HepG2 (cell line): ENCODE measurements around the gene JAG1. TPM values are rescaled to one million over a fixed set of nuclear protein-coding genes. Genes with fewer than 3 reads are reported as not detected.

Experiments used
- EED ChIP-seq: sonication (generic); formaldehyde crosslinking; IDR thresholded peaks from 2 replicates; pipeline ENCODE4 v1.5.0; 2020; ENCODE audit warnings: mild to moderate bottlenecking, missing genetic modification reagents
- JARID2 ChIP-seq: sonication (generic); formaldehyde crosslinking; IDR thresholded peaks from 2 replicates; pipeline ENCODE4 v1.8.1; 2023; ENCODE audit warnings: missing genetic modification reagents, inconsistent platforms; ENCODE audit not compliant: insufficient replicate concordance
- KLF9 ChIP-seq: IDR thresholded peaks from 2 replicates; pipeline ENCODE4 v1.6.1; 2016; ENCODE audit warnings: low read depth
- MED8 ChIP-seq: sonication (generic); formaldehyde crosslinking; IDR thresholded peaks from 2 replicates; pipeline ENCODE4 v1.8.1; 2023; ENCODE audit warnings: mild to moderate bottlenecking, missing genetic modification reagents; ENCODE audit not compliant: insufficient replicate concordance
- MIXL1 ChIP-seq: IDR thresholded peaks from 2 replicates; pipeline ENCODE4 v1.6.1; 2016
- RXRB ChIP-seq: IDR thresholded peaks from 2 replicates; pipeline ENCODE4 v1.6.1; 2016; ENCODE audit warnings: borderline replicate concordance, missing genetic modification reagents, missing compliant biosample characterization
- ZNF124 ChIP-seq: sonication (generic); formaldehyde crosslinking; IDR thresholded peaks from 2 replicates; pipeline ENCODE4 v1.4.0; 2020; ENCODE audit warnings: missing genetic modification reagents
- ZNF296 ChIP-seq: sonication (generic); formaldehyde crosslinking; conservative IDR thresholded peaks from 2 replicates; pipeline ENCODE4 v1.5.0; 2020; ENCODE audit warnings: mild to moderate bottlenecking, missing genetic modification reagents
- ZNF34 ChIP-seq: sonication (generic); formaldehyde crosslinking; IDR thresholded peaks from 2 replicates; pipeline ENCODE4 v1.4.0; 2020; ENCODE audit warnings: mild to moderate bottlenecking, missing genetic modification reagents, borderline replicate concordance
- ZNF577 ChIP-seq: sonication (generic); formaldehyde crosslinking; IDR thresholded peaks from 2 replicates; pipeline ENCODE4 v1.4.0; 2020; ENCODE audit warnings: mild to moderate bottlenecking, low read depth, missing genetic modification reagents, borderline replicate concordance
- polyA plus RNA-seq, 8 experiments: library from polyadenylated mRNA; depleted of rRNA in 3 of 8; stranded (reverse) in 7 of 8; unstranded in 1 of 8; fragments of >200 nt; fragmentation: Illumina TruSeq in 4 of 8; extraction: Trizol in 4 of 8; gene quantifications; 2 replicates each; pipeline versions ENCODE4 v1.2.1 to v1.2.3, GENCODE V29; 2011 to 2016; ENCODE audit warnings: low read depth in 4 of 8, missing spikeins in 1 of 8, mixed read lengths in 1 of 8; ENCODE audit not compliant: insufficient read depth in 1 of 8
- total RNA-seq, 5 experiments: library from RNA; depleted of rRNA; stranded (reverse); fragments of >200 nt; fragmentation: Illumina TruSeq; extraction: Trizol; gene quantifications; 2 replicates each; pipeline ENCODE4 v1.2.3, GENCODE V29; 2016; ENCODE audit warnings: low read depth in 1 of 5
- TF ChIP-seq, protein P1 (sequence below): sonication (generic); formaldehyde crosslinking; IDR thresholded peaks from 2 replicates; pipeline ENCODE4 v1.4.0; 2020; ENCODE audit warnings: missing genetic modification reagents
- TF ChIP-seq, protein P2 (sequence below): sonication (generic); formaldehyde crosslinking; IDR thresholded peaks from 2 replicates; pipeline ENCODE4 v1.9.0; 2021; ENCODE audit warnings: missing genetic modification reagents, borderline replicate concordance
- TF ChIP-seq, protein P3 (sequence below): sonication (generic); formaldehyde crosslinking; IDR thresholded peaks from 2 replicates; pipeline ENCODE4 v1.5.0; 2020; ENCODE audit warnings: missing genetic modification reagents, mild to moderate bottlenecking, borderline replicate concordance
- TF ChIP-seq, protein P4 (sequence below): sonication (generic); formaldehyde crosslinking; IDR thresholded peaks from 2 replicates; pipeline ENCODE4 v1.4.0; 2020; ENCODE audit warnings: missing genetic modification reagents, borderline replicate concordance
- TF ChIP-seq, protein P5 (sequence below): sonication (generic); formaldehyde crosslinking; conservative IDR thresholded peaks from 2 replicates; pipeline ENCODE4 v1.8.0; 2022; ENCODE audit warnings: low read depth, missing genetic modification reagents

The JAG1 gene
- total and polyA plus RNA-seq, 2 of the 13 experiments (the other 11 are each of a cell fraction or from before 2014, with no cell fraction given), result 47.1 to 56.3 TPM

DNA sequence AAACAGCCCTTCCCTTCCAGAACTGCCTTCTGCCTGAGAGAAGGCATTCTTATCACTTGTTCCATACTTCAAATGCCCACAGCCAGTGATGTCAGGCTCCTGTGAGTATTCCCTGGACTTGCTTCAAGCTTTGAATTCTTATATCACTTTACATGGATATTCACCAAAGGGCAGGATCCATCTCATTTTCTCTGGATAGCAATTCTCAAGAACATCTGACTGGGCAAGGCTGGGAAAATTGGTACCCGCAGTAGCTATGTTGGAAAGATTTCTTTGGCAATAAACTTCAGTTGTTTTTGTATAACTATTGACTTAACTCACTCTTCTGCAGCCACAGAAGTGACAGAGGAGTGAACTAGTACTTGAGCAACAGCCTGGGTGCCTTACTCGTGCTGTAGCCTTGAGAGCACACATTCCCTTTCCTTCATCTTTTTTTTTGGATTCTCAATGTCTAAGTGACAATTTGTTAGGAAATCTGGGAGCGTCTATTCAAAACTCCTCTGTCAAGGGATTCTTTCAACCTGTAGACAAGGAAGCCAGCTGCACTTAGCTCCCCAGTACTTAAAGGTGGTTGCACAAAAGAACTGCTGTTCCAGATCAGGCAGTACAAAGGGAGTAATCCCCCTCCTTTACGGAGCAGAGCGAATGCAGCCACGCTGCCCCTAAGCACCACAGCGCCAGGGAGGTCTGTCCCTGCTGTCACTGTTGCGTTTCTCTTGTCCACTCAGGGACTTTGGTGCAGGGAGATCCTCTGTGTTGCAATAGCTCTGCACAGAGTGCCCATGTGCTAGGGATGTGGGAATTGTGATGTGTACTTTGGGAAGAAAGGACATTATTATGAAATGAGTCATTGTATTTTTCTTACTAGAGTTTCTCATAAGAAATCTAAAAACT lies 69.6 kb downstream of the JAG1 start (continued):
- TF ChIP-seq ZNF34 (peak; percentile 81; the same call in 1 of the 2 replicates), ZNF296 (CRISPR knock-in tag) (peak; percentile 83; the same call in 1 of the 2 replicates), ZNF577 (no peak), JARID2 (CRISPR knock-in tag) (no peak), MED8 (CRISPR knock-in tag) (no peak), ZNF124 (CRISPR knock-in tag) (peak; percentile 61; the same call in 1 of the 2 replicates), EED (CRISPR knock-in tag) (no peak), KLF9 (peak; percentile 77; the same call in 1 of the 2 replicates), RXRB (CRISPR knock-in tag) (peak; percentile 94), MIXL1 (CRISPR knock-in tag) (peak; percentile 75)
- TF ChIP-seq, protein P1, sequence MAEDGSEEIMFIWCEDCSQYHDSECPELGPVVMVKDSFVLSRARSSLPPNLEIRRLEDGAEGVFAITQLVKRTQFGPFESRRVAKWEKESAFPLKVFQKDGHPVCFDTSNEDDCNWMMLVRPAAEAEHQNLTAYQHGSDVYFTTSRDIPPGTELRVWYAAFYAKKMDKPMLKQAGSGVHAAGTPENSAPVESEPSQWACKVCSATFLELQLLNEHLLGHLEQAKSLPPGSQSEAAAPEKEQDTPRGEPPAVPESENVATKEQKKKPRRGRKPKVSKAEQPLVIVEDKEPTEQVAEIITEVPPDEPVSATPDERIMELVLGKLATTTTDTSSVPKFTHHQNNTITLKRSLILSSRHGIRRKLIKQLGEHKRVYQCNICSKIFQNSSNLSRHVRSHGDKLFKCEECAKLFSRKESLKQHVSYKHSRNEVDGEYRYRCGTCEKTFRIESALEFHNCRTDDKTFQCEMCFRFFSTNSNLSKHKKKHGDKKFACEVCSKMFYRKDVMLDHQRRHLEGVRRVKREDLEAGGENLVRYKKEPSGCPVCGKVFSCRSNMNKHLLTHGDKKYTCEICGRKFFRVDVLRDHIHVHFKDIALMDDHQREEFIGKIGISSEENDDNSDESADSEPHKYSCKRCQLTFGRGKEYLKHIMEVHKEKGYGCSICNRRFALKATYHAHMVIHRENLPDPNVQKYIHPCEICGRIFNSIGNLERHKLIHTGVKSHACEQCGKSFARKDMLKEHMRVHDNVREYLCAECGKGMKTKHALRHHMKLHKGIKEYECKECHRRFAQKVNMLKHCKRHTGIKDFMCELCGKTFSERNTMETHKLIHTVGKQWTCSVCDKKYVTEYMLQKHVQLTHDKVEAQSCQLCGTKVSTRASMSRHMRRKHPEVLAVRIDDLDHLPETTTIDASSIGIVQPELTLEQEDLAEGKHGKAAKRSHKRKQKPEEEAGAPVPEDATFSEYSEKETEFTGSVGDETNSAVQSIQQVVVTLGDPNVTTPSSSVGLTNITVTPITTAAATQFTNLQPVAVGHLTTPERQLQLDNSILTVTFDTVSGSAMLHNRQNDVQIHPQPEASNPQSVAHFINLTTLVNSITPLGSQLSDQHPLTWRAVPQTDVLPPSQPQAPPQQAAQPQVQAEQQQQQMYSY (CRISPR knock-in tag), result no peak
- TF ChIP-seq, protein P2, sequence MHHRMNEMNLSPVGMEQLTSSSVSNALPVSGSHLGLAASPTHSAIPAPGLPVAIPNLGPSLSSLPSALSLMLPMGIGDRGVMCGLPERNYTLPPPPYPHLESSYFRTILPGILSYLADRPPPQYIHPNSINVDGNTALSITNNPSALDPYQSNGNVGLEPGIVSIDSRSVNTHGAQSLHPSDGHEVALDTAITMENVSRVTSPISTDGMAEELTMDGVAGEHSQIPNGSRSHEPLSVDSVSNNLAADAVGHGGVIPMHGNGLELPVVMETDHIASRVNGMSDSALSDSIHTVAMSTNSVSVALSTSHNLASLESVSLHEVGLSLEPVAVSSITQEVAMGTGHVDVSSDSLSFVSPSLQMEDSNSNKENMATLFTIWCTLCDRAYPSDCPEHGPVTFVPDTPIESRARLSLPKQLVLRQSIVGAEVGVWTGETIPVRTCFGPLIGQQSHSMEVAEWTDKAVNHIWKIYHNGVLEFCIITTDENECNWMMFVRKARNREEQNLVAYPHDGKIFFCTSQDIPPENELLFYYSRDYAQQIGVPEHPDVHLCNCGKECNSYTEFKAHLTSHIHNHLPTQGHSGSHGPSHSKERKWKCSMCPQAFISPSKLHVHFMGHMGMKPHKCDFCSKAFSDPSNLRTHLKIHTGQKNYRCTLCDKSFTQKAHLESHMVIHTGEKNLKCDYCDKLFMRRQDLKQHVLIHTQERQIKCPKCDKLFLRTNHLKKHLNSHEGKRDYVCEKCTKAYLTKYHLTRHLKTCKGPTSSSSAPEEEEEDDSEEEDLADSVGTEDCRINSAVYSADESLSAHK, result no peak
- TF ChIP-seq, protein P3, sequence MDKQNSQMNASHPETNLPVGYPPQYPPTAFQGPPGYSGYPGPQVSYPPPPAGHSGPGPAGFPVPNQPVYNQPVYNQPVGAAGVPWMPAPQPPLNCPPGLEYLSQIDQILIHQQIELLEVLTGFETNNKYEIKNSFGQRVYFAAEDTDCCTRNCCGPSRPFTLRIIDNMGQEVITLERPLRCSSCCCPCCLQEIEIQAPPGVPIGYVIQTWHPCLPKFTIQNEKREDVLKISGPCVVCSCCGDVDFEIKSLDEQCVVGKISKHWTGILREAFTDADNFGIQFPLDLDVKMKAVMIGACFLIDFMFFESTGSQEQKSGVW, result no peak
- TF ChIP-seq, protein P4, sequence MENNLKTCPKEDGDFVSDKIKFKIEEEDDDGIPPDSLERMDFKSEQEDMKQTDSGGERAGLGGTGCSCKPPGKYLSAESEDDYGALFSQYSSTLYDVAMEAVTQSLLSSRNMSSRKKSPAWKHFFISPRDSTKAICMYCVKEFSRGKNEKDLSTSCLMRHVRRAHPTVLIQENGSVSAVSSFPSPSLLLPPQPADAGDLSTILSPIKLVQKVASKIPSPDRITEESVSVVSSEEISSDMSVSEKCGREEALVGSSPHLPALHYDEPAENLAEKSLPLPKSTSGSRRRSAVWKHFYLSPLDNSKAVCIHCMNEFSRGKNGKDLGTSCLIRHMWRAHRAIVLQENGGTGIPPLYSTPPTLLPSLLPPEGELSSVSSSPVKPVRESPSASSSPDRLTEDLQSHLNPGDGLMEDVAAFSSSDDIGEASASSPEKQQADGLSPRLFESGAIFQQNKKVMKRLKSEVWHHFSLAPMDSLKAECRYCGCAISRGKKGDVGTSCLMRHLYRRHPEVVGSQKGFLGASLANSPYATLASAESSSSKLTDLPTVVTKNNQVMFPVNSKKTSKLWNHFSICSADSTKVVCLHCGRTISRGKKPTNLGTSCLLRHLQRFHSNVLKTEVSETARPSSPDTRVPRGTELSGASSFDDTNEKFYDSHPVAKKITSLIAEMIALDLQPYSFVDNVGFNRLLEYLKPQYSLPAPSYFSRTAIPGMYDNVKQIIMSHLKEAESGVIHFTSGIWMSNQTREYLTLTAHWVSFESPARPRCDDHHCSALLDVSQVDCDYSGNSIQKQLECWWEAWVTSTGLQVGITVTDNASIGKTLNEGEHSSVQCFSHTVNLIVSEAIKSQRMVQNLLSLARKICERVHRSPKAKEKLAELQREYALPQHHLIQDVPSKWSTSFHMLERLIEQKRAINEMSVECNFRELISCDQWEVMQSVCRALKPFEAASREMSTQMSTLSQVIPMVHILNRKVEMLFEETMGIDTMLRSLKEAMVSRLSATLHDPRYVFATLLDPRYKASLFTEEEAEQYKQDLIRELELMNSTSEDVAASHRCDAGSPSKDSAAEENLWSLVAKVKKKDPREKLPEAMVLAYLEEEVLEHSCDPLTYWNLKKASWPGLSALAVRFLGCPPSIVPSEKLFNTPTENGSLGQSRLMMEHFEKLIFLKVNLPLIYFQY, result peak; percentile 86; the same call in 1 of the 2 replicates
- TF ChIP-seq, protein P5, sequence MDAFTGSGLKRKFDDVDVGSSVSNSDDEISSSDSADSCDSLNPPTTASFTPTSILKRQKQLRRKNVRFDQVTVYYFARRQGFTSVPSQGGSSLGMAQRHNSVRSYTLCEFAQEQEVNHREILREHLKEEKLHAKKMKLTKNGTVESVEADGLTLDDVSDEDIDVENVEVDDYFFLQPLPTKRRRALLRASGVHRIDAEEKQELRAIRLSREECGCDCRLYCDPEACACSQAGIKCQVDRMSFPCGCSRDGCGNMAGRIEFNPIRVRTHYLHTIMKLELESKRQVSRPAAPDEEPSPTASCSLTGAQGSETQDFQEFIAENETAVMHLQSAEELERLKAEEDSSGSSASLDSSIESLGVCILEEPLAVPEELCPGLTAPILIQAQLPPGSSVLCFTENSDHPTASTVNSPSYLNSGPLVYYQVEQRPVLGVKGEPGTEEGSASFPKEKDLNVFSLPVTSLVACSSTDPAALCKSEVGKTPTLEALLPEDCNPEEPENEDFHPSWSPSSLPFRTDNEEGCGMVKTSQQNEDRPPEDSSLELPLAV (CRISPR knock-in tag), result no peak
